ENCODE measurements around the gene CEP57. TPM values are rescaled to one million over a fixed set of nuclear protein-coding genes. Genes with fewer than 3 reads are reported as not detected.

The CEP57 gene
- total and polyA plus RNA-seq, 2 of the 13 experiments (the other 11 are each of a cell fraction or from before 2014, with no cell fraction given), result 34.3 to 59.4 TPM

DNA sequence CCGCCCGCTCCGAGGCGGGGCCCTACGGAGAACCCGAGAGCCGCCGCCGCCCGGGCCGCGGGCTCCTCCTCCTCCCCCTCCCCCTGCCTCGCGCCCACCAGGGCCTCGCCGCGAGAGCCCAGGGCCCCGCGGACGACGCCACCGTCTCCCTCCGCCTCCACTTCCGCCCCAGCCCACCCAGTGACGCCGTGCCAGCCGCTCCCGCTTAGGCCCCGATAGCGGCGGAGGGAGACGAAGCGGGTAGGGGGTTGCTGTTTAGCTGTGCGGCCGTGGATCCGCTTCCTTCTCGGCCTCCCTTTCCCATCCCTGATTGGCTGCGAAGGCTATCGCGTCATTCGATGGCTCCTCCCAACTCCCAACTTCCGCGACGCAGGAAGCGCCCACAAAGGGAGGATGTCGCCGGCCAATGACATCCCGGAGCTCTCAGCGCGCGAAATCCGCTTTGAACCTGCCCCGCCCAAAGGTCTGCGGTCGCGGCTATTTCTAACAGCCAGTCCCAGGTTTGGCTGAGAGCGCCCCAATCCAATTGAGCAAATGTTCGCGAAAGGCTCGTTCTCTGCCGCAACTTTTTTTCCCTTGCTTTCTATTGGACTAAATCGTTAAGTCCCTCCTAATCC, 684 bp upstream of the CEP57 start, which contains the start of gene FAM76B (continued):
- TF ChIP-seq, protein P1, sequence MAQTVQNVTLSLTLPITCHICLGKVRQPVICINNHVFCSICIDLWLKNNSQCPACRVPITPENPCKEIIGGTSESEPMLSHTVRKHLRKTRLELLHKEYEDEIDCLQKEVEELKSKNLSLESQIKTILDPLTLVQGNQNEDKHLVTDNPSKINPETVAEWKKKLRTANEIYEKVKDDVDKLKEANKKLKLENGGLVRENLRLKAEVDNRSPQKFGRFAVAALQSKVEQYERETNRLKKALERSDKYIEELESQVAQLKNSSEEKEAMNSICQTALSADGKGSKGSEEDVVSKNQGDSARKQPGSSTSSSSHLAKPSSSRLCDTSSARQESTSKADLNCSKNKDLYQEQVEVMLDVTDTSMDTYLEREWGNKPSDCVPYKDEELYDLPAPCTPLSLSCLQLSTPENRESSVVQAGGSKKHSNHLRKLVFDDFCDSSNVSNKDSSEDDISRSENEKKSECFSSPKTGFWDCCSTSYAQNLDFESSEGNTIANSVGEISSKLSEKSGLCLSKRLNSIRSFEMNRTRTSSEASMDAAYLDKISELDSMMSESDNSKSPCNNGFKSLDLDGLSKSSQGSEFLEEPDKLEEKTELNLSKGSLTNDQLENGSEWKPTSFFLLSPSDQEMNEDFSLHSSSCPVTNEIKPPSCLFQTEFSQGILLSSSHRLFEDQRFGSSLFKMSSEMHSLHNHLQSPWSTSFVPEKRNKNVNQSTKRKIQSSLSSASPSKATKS (CRISPR knock-in tag; IDR thresholded peaks at IDR 0.05), result no peak
- TF ChIP-seq BRD4 (CRISPR knock-in tag; IDR thresholded peaks at IDR 0.05) (no peak; the same call in 1 of the 2 replicates), NR2F6 (IDR thresholded peaks at IDR 0.05) (no peak), NR2F6 (CRISPR knock-in tag; IDR thresholded peaks at IDR 0.05) (peak; percentile 13; the same call in 1 of the 2 replicates), CC2D1A (CRISPR knock-in tag; IDR thresholded peaks at IDR 0.05) (no peak), DPF2 (CRISPR knock-in tag; IDR thresholded peaks at IDR 0.05; ENCODE audit: borderline replicate concordance, low read depth) (no peak), SP2 (CRISPR knock-in tag; IDR thresholded peaks at IDR 0.05) (peak; percentile 83), ZBTB8A (CRISPR knock-in tag; IDR thresholded peaks at IDR 0.05; ENCODE audit: borderline replicate concordance, low read depth) (no peak; the same call in 1 of the 2 replicates), ZNF614 (CRISPR knock-in tag; IDR thresholded peaks at IDR 0.05; ENCODE audit: borderline replicate concordance) (peak; percentile 83; the same call in 1 of the 2 replicates), TRIM24 (CRISPR knock-in tag; IDR thresholded peaks at IDR 0.05) (no peak)
- TF ChIP-seq, protein P2, sequence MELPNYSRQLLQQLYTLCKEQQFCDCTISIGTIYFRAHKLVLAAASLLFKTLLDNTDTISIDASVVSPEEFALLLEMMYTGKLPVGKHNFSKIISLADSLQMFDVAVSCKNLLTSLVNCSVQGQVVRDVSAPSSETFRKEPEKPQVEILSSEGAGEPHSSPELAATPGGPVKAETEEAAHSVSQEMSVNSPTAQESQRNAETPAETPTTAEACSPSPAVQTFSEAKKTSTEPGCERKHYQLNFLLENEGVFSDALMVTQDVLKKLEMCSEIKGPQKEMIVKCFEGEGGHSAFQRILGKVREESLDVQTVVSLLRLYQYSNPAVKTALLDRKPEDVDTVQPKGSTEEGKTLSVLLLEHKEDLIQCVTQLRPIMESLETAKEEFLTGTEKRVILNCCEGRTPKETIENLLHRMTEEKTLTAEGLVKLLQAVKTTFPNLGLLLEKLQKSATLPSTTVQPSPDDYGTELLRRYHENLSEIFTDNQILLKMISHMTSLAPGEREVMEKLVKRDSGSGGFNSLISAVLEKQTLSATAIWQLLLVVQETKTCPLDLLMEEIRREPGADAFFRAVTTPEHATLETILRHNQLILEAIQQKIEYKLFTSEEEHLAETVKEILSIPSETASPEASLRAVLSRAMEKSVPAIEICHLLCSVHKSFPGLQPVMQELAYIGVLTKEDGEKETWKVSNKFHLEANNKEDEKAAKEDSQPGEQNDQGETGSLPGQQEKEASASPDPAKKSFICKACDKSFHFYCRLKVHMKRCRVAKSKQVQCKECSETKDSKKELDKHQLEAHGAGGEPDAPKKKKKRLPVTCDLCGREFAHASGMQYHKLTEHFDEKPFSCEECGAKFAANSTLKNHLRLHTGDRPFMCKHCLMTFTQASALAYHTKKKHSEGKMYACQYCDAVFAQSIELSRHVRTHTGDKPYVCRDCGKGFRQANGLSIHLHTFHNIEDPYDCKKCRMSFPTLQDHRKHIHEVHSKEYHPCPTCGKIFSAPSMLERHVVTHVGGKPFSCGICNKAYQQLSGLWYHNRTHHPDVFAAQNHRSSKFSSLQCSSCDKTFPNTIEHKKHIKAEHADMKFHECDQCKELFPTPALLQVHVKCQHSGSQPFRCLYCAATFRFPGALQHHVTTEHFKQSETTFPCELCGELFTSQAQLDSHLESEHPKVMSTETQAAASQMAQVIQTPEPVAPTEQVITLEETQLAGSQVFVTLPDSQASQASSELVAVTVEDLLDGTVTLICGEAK (IDR thresholded peaks at IDR 0.05), result no peak
- TF ChIP-seq, protein P2 (CRISPR knock-in tag; IDR thresholded peaks at IDR 0.05), result no peak; the same call in 1 of the 2 replicates
- TF ChIP-seq, protein P3, sequence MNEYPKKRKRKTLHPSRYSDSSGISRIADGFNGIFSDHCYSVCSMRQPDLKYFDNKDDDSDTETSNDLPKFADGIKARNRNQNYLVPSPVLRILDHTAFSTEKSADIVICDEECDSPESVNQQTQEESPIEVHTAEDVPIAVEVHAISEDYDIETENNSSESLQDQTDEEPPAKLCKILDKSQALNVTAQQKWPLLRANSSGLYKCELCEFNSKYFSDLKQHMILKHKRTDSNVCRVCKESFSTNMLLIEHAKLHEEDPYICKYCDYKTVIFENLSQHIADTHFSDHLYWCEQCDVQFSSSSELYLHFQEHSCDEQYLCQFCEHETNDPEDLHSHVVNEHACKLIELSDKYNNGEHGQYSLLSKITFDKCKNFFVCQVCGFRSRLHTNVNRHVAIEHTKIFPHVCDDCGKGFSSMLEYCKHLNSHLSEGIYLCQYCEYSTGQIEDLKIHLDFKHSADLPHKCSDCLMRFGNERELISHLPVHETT (CRISPR knock-in tag; conservative IDR thresholded peaks at IDR 0.05), result peak; percentile 95
- TF ChIP-seq, protein P4, sequence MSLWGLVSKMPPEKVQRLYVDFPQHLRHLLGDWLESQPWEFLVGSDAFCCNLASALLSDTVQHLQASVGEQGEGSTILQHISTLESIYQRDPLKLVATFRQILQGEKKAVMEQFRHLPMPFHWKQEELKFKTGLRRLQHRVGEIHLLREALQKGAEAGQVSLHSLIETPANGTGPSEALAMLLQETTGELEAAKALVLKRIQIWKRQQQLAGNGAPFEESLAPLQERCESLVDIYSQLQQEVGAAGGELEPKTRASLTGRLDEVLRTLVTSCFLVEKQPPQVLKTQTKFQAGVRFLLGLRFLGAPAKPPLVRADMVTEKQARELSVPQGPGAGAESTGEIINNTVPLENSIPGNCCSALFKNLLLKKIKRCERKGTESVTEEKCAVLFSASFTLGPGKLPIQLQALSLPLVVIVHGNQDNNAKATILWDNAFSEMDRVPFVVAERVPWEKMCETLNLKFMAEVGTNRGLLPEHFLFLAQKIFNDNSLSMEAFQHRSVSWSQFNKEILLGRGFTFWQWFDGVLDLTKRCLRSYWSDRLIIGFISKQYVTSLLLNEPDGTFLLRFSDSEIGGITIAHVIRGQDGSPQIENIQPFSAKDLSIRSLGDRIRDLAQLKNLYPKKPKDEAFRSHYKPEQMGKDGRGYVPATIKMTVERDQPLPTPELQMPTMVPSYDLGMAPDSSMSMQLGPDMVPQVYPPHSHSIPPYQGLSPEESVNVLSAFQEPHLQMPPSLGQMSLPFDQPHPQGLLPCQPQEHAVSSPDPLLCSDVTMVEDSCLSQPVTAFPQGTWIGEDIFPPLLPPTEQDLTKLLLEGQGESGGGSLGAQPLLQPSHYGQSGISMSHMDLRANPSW (CRISPR knock-in tag; IDR thresholded peaks at IDR 0.05; ENCODE audit: borderline replicate concordance), result no peak; the same call in 1 of the 2 replicates
